Caco-2 (cell line): Measurements from ENCODE around the gene SLC28A1. TPM values are rescaled to one million over a fixed set of nuclear protein-coding genes. Genes with fewer than 3 reads are reported as not detected.
A peak's percentile ranks its signal among the peaks of the same experiment; 100 is the strongest.

Experiments
- BruUV-seq: library from RNA; stranded (reverse); fragments of 400-500 nt; replicated peaks from 2 replicates; lab custom pipeline; 2021; lab: Mats Ljungman, UMichigan
- CTCF ChIA-PET: fragments of 300-600 bp; sonication (Branson Sonifier 250); formaldehyde crosslinking; loops from one replicate; lab custom pipeline; 2022; ENCODE audit warnings: antibody characterized with exemption; lab: Charles Lee
- POLR2A ChIA-PET: fragments of 300-600 bp; sonication (Branson Sonifier 250); formaldehyde crosslinking; loops from one replicate; lab custom pipeline; 2022; ENCODE audit warnings: antibody characterized with exemption; lab: Charles Lee
- DNase-seq, 2 experiments: peaks; one replicate each; pipeline versions ENCODE4 v3.0.0 to v3.0.0-alpha.2; 2020 to 2022
- H3K27me3 ChIP-seq: replicated peaks from 2 replicates; pipeline ENCODE4 v1.6.0; 2011; ENCODE audit warnings: low read length; ENCODE audit not compliant: control insufficient read depth, insufficient read depth
- H3K36me3 ChIP-seq: 2 replicates; pipeline ENCODE4 v1.5.1; 2011; ENCODE audit warnings: low read length; ENCODE audit not compliant: control insufficient read depth, insufficient read depth
- H3K4me1 ChIP-seq: fragments of 250-450 bp; sonication (Bioruptor Pico); 2 replicates; pipeline ENCODE4 v1.5.1; 2020; ENCODE audit warnings: mild to moderate bottlenecking
- H3K4me3 ChIP-seq: 2 replicates; pipeline ENCODE4 v1.5.1; 2011; ENCODE audit warnings: low read depth, mild to moderate bottlenecking, control low read depth, low read length
- H3K9me3 ChIP-seq: fragments of 250-450 bp; sonication (Bioruptor Pico); 2 replicates; pipeline ENCODE4 v1.5.1; 2020; ENCODE audit warnings: mild to moderate bottlenecking, moderate library complexity
- H3K27ac Mint-ChIP-seq: one replicate; pipeline ENCODE4 v1.8.0; 2022; ENCODE audit warnings: mixed read lengths; ENCODE audit not compliant: unreplicated experiment
- H3K27me3 Mint-ChIP-seq: one replicate; pipeline ENCODE4 v1.8.0; 2022; ENCODE audit warnings: mixed read lengths; ENCODE audit not compliant: insufficient read depth, unreplicated experiment
- H3K36me3 Mint-ChIP-seq: one replicate; pipeline ENCODE4 v1.8.0; 2022; ENCODE audit warnings: mild to moderate bottlenecking, mixed read lengths; ENCODE audit not compliant: insufficient read depth, unreplicated experiment
- H3K4me1 Mint-ChIP-seq: one replicate; pipeline ENCODE4 v1.8.0; 2022; ENCODE audit warnings: low read depth, mixed read lengths; ENCODE audit not compliant: unreplicated experiment
- H3K4me3 Mint-ChIP-seq: one replicate; pipeline ENCODE4 v1.8.0; 2022; ENCODE audit warnings: mild to moderate bottlenecking, moderate library complexity, mixed read lengths; ENCODE audit not compliant: unreplicated experiment
- H3K9me3 Mint-ChIP-seq: one replicate; pipeline ENCODE4 v1.8.0; 2022; ENCODE audit warnings: mixed read lengths; ENCODE audit not compliant: unreplicated experiment
- intact Hi-C: fragments of 100-400 bp; cut with micrococcal nuclease; formaldehyde crosslinking; loops from one replicate; pipeline ENCODE4 v1.10.0; 2022; ENCODE audit not compliant: unreplicated experiment
- total RNA-seq: library from RNA; stranded (reverse); gene quantifications from 2 replicates; pipeline ENCODE4 v1.2.3, GENCODE V29; 2022
- TF ChIP-seq, protein P1 (sequence below), 2 experiments: fragments of 200-600 bp in 1 of 2; IDR thresholded peaks; 1 replicate in 1 of 2; 2 replicates in 1 of 2; pipeline versions ENCODE4 v1.5.1 to v1.8.0; 2011 to 2022; ENCODE audit warnings: antibody characterized with exemption in 1 of 2, control low read depth in 1 of 2, inconsistent platforms in 1 of 2, low read depth in 1 of 2, low read length in 1 of 2, mild to moderate bottlenecking in 1 of 2, moderate library complexity in 1 of 2; ENCODE audit not compliant: insufficient read depth in 1 of 2, severe bottlenecking in 1 of 2, unreplicated experiment in 1 of 2

The SLC28A1 gene
- total RNA-seq, 1 experiment from 2014 or later, result not detected

- ChIA-PET CTCF (interaction anchor here (0.6 to 2.0 kb wide), 6 partner anchors 9 to 360 kb away, joined by 3 to 8 read pairs (median 5); no protein-coding TSS in a partner anchor), POLR2A (interaction anchor here (0.5 to 0.8 kb wide), 3 partner anchors 12 to 245 kb away, joined by 3 to 7 read pairs (median 3); no protein-coding TSS in a partner anchor)
- Mint-ChIP-seq H3K27me3 (no peaks in the 10 kb centered on the region), H3K27ac (peak overlapping the region; percentile 91), H3K4me3 (peak overlapping the region; percentile 92), H3K4me1 (no peaks in the 10 kb centered on the region), H3K36me3 (peaks cover 16% of the 10 kb centered on the region), H3K9me3 (no peaks in the 10 kb centered on the region)
- TF ChIP-seq, protein P1, sequence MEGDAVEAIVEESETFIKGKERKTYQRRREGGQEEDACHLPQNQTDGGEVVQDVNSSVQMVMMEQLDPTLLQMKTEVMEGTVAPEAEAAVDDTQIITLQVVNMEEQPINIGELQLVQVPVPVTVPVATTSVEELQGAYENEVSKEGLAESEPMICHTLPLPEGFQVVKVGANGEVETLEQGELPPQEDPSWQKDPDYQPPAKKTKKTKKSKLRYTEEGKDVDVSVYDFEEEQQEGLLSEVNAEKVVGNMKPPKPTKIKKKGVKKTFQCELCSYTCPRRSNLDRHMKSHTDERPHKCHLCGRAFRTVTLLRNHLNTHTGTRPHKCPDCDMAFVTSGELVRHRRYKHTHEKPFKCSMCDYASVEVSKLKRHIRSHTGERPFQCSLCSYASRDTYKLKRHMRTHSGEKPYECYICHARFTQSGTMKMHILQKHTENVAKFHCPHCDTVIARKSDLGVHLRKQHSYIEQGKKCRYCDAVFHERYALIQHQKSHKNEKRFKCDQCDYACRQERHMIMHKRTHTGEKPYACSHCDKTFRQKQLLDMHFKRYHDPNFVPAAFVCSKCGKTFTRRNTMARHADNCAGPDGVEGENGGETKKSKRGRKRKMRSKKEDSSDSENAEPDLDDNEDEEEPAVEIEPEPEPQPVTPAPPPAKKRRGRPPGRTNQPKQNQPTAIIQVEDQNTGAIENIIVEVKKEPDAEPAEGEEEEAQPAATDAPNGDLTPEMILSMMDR (IDR thresholded peaks at IDR 0.05; ENCODE audit: insufficient read depth in 1 of 2, low read depth in 1 of 2, low read length in 1 of 2, severe bottlenecking in 1 of 2, unreplicated experiment in 1 of 2), result no peak
- BruUV-seq, result TSS peak; percentile 14
- intact Hi-C loops, result loop anchor here (1.0 to 2.0 kb wide), 2 partner anchors 25 to 228 kb away; no protein-coding TSS in a partner anchor
- DNase-seq, result peak; percentile 88 to 91
- Histone ChIP-seq H3K4me3 (peak overlapping the region; percentile 86), H3K27me3 (no peaks in the 10 kb centered on the region), H3K9me3 (no peaks in the 10 kb centered on the region), H3K4me1 (0 out of 2 replicates have a peak, but pooled peaks cover 8% of the 10 kb centered on the region), H3K36me3 (no peaks in the 10 kb centered on the region)
Observed at GRCh38 chr15:84980196-84981053, 96.0 kb downstream of the SLC28A1 start.

- no peaks in the 10 kb centered on the region for H3K9me3 Mint-ChIP-seq
- H3K4me3 Mint-ChIP-seq, result peak overlapping the region; percentile 92
- TF ChIP-seq, protein P1 (IDR thresholded peaks at IDR 0.05; ENCODE audit: insufficient read depth in 1 of 2, low read depth in 1 of 2, low read length in 1 of 2, severe bottlenecking in 1 of 2, unreplicated experiment in 1 of 2), result peak; percentile 6 to 27
- H3K27ac Mint-ChIP-seq, result peak overlapping the region; percentile 91
- no peaks in the 10 kb centered on the region for H3K27me3 Mint-ChIP-seq
- H3K4me1 Mint-ChIP-seq, result no peaks in the 10 kb centered on the region
- intact Hi-C loops, result loop anchor here (2.0 kb wide), 1 partner anchor 228 kb away; no protein-coding TSS in a partner anchor
- Histone ChIP-seq H3K9me3 (no peaks in the 10 kb centered on the region), H3K4me1 (0 out of 2 replicates have a peak, but pooled peaks cover 8% of the 10 kb centered on the region), H3K27me3 (no peaks in the 10 kb centered on the region), H3K4me3 (peak overlapping the region; percentile 86), H3K36me3 (no peaks in the 10 kb centered on the region)
- no TSS peak for BruUV-seq
- DNase-seq, result peak; percentile 93 to 98
- POLR2A ChIA-PET, result interaction anchor here (0.5 to 0.8 kb wide), 3 partner anchors 20 to 491 kb away, joined by 3 to 7 read pairs (median 6); no protein-coding TSS in a partner anchor
- peaks cover 16% of the 10 kb centered on the region for H3K36me3 Mint-ChIP-seq
- CTCF ChIA-PET, result interaction anchor here (0.6 to 2.0 kb wide), 6 partner anchors 10 to 361 kb away, joined by 3 to 8 read pairs (median 5); no protein-coding TSS in a partner anchor
Observed at GRCh38 chr15:84981054-84981710, 96.7 kb downstream of the SLC28A1 start.
